Thyroid gland (tissue), 4 donors: ENCODE data around the gene CDK5.

Source experiments
- CTCF ChIP-seq, 6 experiments: fragments of 200-600 bp in 3 of 6; fragments of 450-650 bp in 3 of 6; sonication (generic) in 3 of 6; IDR thresholded peaks; one replicate each; pipeline ENCODE4 v1.5.1; 2016 to 2019; ENCODE audit warnings: antibody characterized with exemption in 6 of 6, mild to moderate bottlenecking in 2 of 6, inconsistent platforms in 1 of 6, moderate library complexity in 1 of 6
- POLR2A ChIP-seq, 2 donors: fragments of 450-650 bp; IDR thresholded peaks; one replicate each; pipeline ENCODE4 v1.6.1; 2017; ENCODE audit warnings: antibody characterized with exemption in 2 of 2, mild to moderate bottlenecking in 2 of 2, moderate library complexity in 1 of 2

- no peak for TF ChIP-seq CTCF (IDR thresholded peaks at IDR 0.05)
- no peak for TF ChIP-seq POLR2A (IDR thresholded peaks at IDR 0.05)
Measured at GRCh38 chr7:151065516-151065915, 7.8 kb upstream of the CDK5 start.
